DMS53 treated with DMSO at 0.1 percent for 48 hours (cell line): Measurements from ENCODE around the gene MTARC2.
A peak's percentile ranks its signal among the peaks of the same experiment; 100 is the strongest.

Source experiments
- DNase-seq: peaks from one replicate; lab custom pipeline; 2025; ENCODE audit not compliant: unreplicated experiment; lab: John Stamatoyannopoulos, UW

MTARC2 gene

DNA sequence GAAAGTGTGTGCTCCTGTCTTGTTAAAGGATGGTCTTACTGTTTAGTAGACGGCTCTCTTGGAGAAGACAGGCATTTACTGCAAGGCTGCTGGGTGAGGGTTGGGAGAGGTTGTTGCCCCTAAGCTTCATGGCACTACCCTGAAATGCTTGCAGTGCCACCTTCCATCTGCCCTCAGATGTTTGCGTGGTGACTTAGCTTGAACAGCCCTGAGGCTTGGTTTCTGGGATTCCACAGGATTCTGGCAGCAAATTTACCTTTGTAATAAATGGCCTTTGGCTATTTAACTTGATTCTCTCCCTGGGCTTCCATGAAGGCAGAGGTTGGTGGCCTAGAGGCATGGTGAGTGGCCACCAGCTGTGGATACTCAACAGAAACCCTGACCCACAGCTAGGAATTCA, 50.2 kb downstream of the MTARC2 start:
- DNase-seq = no peak

DNA sequence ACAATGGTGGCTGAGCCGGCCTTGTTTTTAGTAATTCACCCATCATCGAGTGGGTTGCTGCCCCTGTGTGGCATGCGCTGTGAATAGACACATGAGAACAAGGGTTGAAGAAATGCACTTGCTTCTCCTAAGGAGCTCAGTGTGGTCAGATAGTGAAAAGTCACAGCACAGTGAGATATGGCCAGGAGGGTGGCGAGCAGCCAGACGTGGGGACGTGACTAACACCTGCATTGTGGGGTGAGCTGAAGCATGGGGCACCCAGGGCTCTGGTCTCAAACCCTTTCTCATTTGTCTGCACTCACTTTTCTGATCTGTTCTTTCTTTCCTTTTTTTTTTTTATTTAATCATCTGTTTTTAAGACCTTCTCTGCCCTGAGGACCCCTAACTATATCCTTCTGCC, 52.1 kb downstream of the MTARC2 start:
- no peak for DNase-seq

DNA sequence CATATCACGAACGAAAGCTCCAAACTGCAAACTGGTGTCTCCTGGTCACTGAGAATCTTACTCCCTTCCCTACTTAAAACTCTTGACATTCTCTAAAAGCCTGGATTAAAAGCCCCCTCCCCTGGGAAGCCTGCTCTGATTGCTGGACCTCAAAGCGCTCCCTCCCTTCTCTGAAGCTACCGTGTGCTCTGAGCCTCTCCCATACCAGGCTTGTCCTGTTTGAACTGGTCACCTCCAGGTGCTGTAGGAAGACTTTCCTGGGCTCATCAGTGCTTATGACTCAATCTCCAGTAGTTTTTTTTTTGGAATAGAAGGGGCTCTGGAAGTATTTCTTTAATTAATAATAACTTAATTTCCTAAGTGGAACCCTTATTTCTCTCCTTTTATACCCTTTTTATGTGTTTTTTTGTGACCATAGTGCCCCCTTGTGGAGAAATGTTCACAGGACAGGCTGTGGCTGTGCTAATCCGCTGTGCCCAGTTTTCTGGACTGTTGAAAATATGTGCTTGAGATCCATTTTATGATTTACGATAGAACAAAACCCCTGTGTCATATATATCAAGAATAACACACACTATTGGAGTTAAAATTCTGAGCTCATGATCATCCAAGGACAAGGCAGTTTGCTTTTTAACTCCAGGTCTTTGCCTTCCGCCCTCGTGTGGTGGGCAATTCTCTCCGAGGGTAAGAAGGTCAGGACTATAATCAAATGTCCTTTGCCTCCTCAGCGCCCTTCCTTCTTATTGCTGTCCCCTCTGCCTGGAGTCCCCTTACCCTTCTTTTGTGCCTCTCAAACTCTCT, 55.5 kb downstream of the MTARC2 start:
- peak; percentile 37 for DNase-seq

DNA sequence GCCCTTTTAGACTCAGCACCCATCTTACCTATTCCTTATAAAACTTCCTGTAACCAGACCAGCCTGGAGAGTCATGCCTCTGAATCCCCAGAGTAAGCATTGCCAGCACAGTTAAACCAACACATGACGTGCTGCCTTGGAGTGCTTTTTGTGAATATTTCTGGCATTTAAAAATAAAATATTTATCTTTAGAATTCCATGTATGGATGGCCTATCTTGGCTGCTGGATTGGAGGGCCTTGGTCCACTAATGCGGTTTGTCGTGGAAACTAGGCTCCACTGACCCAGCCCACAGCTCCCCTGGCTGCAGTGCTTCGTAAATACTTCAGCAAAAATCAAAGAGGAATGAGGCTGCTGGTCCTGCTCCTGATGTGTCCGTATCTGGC, 56.1 kb downstream of the MTARC2 start:
- DNase-seq = no peak

DNA sequence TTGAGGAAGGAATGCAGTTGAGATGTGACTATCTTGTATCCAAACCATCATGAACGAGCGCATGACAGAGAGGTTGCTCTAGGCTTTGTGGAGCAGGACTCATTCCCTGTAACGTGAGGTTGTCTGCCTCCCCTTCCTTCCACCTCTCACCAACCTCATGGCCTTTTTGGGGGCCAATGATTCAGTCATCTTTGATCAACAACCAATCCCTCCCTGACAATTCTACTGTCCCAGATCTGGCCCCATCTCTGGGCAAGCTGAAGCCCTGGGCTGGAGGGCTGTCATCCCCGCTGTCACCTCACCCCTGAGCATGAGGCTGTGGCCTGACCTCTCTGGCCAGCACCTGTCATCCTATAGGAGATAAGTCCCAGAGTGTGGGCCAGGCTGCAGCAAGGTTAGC, 58.3 kb downstream of the MTARC2 start:
- no peak for DNase-seq

DNA sequence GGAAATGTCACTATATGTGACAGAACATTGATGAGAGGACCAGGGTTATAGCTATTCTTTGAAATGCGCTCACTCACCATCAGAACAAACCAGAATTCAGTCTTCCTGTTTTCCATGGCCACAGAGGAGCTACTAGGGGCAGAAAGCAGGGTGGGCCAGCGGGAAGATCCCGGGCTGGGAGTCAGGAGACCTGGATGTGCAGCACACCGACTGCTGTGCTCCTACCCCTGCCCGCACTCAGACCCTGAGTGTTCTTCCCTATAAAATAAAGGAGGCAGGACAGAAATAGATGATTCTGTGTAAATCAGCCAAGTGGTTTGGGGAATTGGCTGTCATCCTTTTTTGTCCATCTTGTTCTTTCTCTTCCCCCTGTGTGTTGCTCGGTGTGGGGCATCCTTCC, 59.6 kb downstream of the MTARC2 start:
- no peak for DNase-seq

DNA sequence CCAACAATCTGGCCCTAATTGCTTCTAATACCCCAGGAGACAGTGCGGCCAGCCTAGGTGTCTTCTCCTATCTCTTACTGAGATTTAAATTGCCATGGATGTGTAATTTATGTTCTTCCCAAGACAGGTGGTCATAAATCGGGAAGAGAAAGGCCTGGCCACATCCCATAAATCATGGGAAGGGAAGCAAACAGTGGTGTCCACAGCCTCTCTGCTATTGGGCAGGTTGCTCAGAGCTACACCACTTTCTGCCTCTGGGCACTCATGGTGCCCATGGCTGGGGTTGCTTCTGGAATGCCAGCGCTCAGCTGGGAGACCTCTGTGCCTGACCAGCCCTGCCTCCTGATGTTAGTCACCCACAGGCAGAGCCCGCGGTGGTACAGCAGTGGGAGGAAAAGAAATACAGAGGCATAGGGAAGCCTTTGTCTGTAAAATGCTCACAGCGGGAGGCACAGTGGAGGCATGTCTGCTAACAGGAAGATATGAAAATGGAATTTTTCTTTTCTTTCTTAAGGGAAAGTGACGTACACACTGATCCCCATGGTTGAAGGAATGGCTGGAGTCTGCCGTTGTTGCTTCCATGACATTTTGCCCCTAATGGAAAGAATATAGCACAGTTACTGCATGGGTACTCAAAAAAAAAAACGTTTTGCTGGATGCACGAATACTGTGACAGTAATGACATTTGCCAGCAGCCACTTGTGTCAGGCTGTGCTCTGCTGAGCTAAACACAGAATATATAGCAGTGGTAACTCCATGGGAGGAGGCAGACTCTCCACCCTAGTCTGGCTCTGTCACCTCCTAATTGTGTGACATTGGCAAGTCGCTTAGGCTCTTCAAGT, 60.4 kb downstream of the MTARC2 start:
- no peak for DNase-seq

DNA sequence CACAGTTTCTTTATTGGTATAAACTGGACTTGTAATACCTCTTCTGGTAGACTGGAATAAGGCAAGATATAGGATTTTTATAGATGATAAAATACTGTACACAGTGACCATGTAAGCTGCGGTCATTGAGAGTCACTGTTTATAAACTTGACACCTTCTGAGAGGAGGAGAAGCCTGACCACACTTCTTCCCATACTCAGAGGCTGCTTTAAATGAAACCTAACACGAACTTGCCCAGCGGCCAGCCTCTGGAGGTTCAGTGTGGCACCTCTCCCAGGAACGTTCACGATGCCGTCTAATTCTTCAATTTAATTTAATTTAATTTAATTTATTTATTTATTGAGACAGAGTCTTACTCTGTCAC, 61.0 kb downstream of the MTARC2 start:
- no peak for DNase-seq

DNA sequence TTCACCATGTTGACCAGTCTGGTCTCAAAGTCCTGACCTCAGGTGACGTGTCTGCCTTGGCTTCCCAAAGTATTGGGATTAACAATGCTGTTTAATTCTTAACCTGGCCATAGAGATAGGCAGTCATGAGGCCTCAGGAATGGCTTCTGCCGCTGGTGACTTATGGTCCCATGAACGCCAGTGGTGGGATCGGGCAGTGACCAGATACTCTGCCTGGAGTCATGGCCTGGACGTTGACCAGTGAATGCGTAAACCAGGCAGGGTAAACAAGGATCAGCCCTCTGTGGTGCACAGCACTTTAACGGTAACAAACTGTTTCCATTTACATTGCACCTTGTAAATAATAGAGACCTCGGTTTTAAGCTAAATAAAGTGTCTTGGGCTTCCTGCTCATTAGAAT, 61.6 kb downstream of the MTARC2 start:
- DNase-seq = no peak

DNA sequence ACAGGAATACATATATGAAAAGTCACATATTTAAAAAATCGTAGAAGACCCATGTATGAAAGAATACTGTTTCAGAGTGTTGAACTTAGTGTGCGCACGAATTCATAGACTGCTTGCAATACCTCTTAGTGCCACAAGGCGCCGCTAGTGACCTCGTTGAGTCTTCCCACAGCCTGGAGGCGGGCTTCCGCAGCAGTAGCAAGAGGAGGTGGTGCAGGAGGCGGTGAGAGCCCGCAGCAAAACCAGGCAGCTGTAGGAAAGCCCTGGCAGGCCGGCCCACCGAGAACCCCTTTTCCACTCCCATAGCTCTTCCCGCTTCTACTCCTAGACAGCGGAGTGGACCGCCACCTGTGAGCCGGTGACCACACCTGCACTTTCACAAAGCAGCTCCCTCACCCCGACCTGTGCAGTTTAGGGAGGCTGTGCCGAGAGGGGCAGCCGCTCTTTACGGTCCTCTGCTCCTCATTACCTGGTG, 62.1 kb downstream of the MTARC2 start:
- DNase-seq = peak; percentile 54

DNA sequence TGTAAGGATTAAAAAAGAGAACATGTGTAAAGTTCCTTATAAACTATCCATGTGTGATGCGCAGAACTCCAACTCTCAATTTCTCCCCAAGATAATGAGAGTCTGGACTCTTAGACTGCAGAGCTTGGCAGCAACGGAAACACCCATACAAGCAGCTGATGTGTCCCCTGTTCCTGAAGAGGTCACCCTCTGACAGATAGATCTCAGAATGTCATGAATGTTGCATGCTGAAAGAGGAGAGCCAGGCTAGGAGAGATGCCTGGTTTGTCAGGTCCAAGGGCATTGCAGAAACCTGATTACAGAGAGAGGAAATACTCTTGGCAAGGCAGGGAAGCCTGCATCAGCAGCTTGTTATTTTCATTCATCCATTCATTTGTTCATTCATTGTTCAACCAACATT, 62.8 kb downstream of the MTARC2 start:
- DNase-seq = no peak

DNA sequence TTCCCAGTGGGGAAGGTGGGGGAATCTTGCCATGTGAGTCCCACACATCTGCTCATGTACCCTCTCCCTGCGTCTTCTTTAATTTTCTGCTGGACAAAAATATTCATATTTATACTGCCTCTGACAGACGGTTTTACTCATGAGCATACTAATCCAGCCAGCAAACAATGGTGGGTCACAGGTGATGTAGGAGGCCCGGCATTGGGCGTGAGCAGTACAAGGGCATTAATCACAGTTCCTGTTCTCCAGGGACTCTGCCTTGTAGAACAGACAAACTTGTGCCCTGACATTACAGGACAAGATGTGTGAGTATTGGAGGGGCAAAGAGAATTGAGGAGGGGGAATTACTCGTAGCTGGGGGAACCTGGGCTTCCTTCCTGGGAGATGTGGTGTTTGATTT, 63.6 kb downstream of the MTARC2 start:
- no peak for DNase-seq

DNA sequence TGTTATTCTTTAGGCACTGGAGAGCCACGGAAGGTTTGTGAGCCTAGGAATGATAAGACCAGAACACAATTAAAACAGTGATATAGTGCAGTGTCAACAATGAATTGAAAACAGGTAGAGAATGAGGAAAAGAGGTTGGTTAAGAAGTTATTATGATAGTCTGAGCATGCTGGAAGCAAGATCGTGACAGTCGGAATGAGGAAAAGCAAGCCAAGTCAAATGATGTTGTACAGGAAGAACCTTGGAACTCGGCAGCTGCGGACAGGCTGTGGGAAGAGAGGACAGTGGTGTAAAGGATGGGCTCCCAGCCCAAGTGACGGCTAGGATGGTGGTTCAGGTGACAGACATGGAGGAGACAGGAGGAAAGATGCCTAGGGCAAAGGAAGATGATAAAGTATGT, 64.2 kb downstream of the MTARC2 start:
- no peak for DNase-seq

DNA sequence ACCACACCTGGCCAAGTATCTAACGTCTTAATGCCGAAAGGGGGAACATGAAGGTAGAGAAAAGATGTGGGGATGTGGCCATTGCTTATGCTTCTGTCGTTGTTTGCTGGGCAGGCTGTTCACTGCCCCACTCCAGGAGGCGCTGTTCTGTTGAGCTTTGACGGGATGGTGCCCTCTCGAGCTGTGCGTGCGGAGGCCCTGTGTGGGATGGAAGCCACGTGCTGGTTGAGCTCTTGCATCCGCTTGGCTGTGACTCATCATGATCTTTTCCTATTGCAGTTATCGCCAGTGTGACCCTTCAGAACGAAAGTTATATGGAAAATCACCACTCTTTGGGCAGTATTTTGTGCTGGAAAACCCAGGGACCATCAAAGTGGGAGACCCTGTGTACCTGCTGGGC, 64.9 kb downstream of the MTARC2 start:
- no peak for DNase-seq

DNA sequence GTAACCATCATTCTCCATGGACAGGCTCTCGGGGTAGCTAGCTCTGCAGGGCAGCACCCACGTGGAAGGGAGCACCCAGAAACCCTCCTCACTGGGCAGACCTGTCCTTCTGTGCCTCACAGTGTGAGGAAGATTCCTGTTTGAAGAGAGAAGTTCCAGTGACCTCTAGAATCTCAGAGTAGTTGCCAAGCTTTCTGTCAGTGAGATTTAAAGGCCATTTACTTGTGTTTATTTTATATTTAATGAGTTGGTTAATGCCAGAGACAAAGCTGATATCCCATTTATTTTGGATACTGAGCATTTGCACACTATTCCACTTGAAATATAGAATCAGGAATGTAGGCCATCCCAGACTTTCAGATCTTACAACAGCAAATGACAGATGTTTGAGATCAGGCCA, 67.3 kb downstream of the MTARC2 start:
- DNase-seq = no peak

DNA sequence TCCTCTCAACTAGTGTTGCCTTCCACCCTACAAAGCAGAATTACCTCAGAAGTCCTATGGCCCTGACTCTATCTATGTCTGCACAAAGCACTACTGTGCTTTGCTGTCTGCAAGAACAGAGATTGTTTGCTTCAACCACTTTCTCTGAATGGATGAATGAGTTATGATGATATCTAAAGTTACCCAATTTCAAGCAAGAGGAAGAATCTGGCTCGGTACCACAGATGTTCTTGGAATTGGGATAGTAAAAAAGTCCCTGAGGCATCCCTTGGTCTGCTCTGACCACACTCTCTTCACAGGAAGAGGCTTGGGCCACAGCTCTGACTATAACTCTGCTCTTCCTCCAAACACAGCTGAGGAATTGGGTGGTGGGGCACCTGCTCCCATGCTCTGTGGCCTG, 69.8 kb downstream of the MTARC2 start:
- no peak for DNase-seq

DNA sequence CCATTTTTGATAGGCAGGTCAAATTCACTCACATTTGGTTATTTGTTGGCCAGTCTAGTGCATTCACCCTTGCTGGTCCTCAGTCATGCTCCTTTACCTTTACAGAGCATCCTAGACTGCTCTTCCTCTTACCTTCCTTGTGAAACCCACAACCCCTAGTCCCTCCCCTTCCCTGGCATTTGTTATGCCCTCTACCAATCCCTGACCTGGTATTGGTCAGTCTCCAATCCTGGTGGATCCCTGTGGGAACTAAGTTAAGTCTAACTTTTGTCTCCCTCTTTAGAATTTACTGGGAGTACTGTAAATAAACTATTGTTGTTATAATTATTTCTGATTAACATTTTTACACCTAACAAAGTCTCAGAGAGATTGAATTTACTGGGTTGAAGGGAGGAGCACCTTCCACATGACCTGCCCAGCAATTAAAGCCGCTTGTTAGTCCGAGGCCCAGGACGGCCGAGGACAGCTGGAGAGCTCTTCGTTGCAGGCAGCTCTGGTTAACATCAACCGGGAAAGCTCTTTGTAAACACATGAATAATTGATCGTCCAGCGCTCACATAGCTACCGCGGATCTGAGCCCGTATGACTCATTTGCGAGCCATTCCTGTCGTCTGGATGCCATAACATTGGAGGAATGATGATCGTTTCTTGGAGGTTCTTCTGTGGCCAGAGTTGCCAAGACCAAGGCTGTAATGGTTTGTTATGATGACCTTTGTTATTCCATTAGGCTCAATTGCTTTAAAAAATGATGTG, 70.5 kb downstream of the MTARC2 start:
- DNase-seq = no peak

DNA sequence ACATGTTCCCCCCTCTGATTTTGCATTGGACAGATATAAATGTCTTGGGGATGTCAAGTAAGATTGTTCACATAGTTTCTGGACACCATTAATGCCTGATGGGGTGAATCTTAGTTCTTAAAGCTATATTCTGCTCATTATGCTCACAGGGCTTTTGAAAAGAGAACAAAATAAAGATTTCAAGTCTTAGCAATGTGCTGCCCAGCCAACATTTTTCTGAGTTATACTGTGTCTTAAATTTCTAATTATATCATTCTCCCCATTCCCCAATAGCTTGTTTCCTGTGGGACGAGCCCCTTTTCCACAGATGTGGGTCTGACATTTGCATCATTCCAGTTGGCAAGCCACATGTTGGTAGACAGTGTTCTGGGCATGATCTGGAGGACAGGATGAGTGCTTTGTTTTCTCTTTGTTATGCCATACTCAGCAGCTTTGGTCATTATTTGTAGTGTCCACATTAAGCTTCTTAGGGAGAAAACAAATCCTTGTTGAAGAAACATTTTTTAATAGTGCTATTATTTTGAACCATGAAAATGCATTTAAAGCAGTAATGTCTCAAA, 71.4 kb downstream of the MTARC2 start:
- no peak for DNase-seq

DNA sequence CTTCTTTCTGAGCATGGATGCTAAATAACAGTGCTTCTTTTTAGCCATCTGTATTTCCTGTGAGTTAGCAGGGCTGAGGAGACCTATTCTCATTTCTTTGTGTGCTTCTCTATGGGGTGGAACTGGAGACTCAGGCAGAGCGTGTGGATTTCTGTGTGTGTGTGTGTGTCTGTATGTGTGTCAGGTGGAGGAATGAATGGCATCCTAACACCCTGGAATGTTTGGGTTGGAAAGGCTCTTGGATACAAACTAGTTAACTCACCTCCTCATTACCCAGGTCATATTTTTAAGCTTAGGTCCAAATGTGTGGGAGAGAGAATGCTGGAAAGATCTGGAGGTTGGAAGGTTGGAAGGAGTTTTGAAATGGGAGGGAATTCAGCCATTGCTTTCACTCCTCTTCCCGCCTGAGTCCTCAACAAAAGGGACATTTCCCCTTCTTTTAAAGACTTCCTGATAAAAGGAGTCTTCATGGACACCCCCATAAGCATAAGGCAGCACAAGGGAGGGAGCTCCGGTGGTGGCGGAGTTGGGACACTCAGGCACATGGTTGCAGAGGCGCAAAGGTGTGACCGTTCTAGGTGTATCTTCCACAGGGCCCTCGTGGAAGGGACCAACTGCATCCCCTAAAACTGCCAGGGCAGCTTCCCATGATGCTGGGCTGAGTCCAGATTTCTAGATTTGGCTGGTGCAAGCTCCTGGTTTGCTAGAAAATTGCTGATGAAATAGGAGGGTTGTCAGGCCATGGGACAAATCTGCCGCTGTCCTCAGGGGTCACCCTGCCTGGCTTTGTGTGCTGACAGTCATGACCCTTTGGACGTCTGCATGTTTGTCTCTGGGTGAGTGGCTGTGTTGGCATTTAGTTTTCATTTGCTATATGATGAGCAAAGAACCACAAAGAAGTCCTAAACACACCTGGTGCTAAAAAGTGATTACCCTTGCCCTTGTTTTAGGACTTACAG, 76.2 kb downstream of the MTARC2 start:
- no peak for DNase-seq

DNA sequence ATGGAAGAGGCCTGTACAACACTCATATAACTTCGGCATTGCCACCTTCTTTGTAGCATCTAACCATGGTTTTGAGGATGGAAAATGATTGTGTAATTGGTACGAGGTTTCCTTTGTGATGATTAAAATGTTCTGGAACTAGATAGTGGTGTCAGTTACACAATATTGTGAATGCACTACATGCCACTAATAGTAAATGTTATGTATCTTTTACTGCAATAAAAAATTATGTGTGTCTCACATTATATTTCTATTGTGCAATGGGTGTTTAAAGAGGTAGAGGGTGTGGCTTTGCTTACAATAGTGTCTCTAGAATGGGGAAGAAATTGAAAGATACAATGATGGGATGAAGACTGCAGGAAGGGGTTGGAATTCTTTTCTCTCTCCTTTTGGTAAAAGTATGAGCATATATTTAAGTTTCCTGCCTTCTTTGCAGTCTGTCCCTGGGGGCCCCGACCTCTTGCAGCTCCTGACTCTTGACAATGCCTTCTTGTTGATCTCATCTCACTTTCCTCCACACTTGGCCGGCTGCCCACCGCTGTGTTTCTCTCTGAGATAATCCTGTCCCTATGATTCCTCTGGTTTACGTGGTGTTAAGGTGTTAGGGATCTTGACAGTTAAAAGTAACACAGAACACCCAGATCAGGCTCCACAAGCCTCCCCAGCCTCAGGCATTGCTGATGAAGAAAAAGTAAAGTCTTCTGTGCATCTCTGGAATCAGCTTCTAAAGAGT, 77.9 kb downstream of the MTARC2 start:
- no peak for DNase-seq
